ENCODE results near the gene FBXO28. TPM values are rescaled to one million over a fixed set of nuclear protein-coding genes. Genes with fewer than 3 reads are reported as not detected.
A peak's percentile ranks its signal among the peaks of the same experiment; 100 is the strongest.

FBXO28 gene
- total RNA-seq, 1 experiment from 2014 or later = 97.6 TPM

- ChIA-PET CTCF (interaction anchor here (0.8 to 2.3 kb wide), 7 partner anchors 9 to 388 kb away, joined by 3 to 12 read pairs (median 4); no protein-coding TSS in a partner anchor), POLR2A (interaction anchor here (0.7 to 2.0 kb wide), 5 partner anchors 13 to 224 kb away, joined by 3 to 6 read pairs (median 4); no protein-coding TSS in a partner anchor)
- H3K27me3 Mint-ChIP-seq (ENCODE audit: insufficient read depth, unreplicated experiment) = no peaks in the 10 kb centered on the region
- H3K4me3 Mint-ChIP-seq (ENCODE audit: unreplicated experiment) = no peak overlapping the region
- H3K4me1 Mint-ChIP-seq (ENCODE audit: insufficient read depth, unreplicated experiment) = peaks cover 6% of the 10 kb centered on the region
- H3K9me3 Mint-ChIP-seq (ENCODE audit: unreplicated experiment) = no peaks in the 10 kb centered on the region
- DNase-seq (ENCODE audit: unreplicated experiment) = no peak
- BruUV-seq (replicated peaks) = no TSS peak
- H3K36me3 Mint-ChIP-seq (ENCODE audit: insufficient read depth, unreplicated experiment) = peaks cover 89% of the 10 kb centered on the region
- H3K27ac Mint-ChIP-seq (ENCODE audit: low read depth, unreplicated experiment) = peak overlapping the region; percentile 1
- TF ChIP-seq CTCF (IDR thresholded peaks at IDR 0.05; ENCODE audit: unreplicated experiment) = no peak
- intact Hi-C loops (cut with micrococcal nuclease) = no loop called here
These were observed 23.6 kb downstream of the FBXO28 start for GRCh38 chr1:224137518-224137917.

- BruUV-seq (replicated peaks) = no TSS peak
- Mint-ChIP-seq H3K4me1 (ENCODE audit: insufficient read depth, unreplicated experiment) (peaks cover under 1% of the 10 kb centered on the region), H3K4me3 (ENCODE audit: unreplicated experiment) (no peak overlapping the region), H3K27me3 (ENCODE audit: insufficient read depth, unreplicated experiment) (no peaks in the 10 kb centered on the region), H3K27ac (ENCODE audit: low read depth, unreplicated experiment) (peak overlapping the region; percentile 1), H3K36me3 (ENCODE audit: insufficient read depth, unreplicated experiment) (peaks cover 91% of the 10 kb centered on the region), H3K9me3 (ENCODE audit: unreplicated experiment) (no peaks in the 10 kb centered on the region)
- DNase-seq (ENCODE audit: unreplicated experiment) = no peak
- POLR2A ChIA-PET = interaction anchor here (0.6 to 2.0 kb wide), 8 partner anchors 12 to 223 kb away, joined by 3 to 6 read pairs (median 4); no protein-coding TSS in a partner anchor
- intact Hi-C loops (cut with micrococcal nuclease) = no loop called here
- CTCF ChIA-PET = interaction anchor here (0.8 to 2.3 kb wide), 10 partner anchors 8 to 227 kb away, joined by 3 to 12 read pairs (median 4); no protein-coding TSS in a partner anchor
- TF ChIP-seq CTCF (IDR thresholded peaks at IDR 0.05; ENCODE audit: unreplicated experiment) = no peak
These were observed 24.3 kb downstream of the FBXO28 start for GRCh38 chr1:224138198-224138597.

GRCh38 chr1:224141693-224142092 is 27.8 kb downstream of the FBXO28 start:
- POLR2A ChIA-PET = no interaction called here
- Mint-ChIP-seq H3K27ac (ENCODE audit: low read depth, unreplicated experiment) (no peak overlapping the region), H3K27me3 (ENCODE audit: insufficient read depth, unreplicated experiment) (no peaks in the 10 kb centered on the region), H3K4me1 (ENCODE audit: insufficient read depth, unreplicated experiment) (no peaks in the 10 kb centered on the region), H3K36me3 (ENCODE audit: insufficient read depth, unreplicated experiment) (peaks cover 100% of the 10 kb centered on the region), H3K4me3 (ENCODE audit: unreplicated experiment) (no peak overlapping the region), H3K9me3 (ENCODE audit: unreplicated experiment) (no peaks in the 10 kb centered on the region)
- no TSS peak for BruUV-seq (replicated peaks)
- no peak for TF ChIP-seq CTCF (IDR thresholded peaks at IDR 0.05; ENCODE audit: unreplicated experiment)
- DNase-seq (ENCODE audit: unreplicated experiment) = no peak
- CTCF ChIA-PET = interaction anchor here (0.5 to 1.2 kb wide), 3 partner anchors 12 to 167 kb away, joined by 3 to 4 read pairs (median 3); no protein-coding TSS in a partner anchor
- intact Hi-C loops (cut with micrococcal nuclease) = no loop called here

- no peak for DNase-seq (ENCODE audit: unreplicated experiment)
- H3K4me3 Mint-ChIP-seq (ENCODE audit: unreplicated experiment) = no peak overlapping the region
- no TSS peak for BruUV-seq (replicated peaks)
- ChIA-PET CTCF (interaction anchor here (1.3 to 3.1 kb wide), 2 partner anchors 21 to 33 kb away, joined by 4 to 10 read pairs; no protein-coding TSS in a partner anchor), POLR2A (interaction anchor here (0.6 to 1.4 kb wide), 4 partner anchors 12 to 33 kb away, joined by 3 to 7 read pairs (median 3); partner anchors contain the start of gene DEGS1)
- H3K9me3 Mint-ChIP-seq (ENCODE audit: unreplicated experiment) = no peaks in the 10 kb centered on the region
- peaks cover 75% of the 10 kb centered on the region for H3K36me3 Mint-ChIP-seq (ENCODE audit: insufficient read depth, unreplicated experiment)
- H3K4me1 Mint-ChIP-seq (ENCODE audit: insufficient read depth, unreplicated experiment) = peaks cover 13% of the 10 kb centered on the region
- H3K27ac Mint-ChIP-seq (ENCODE audit: low read depth, unreplicated experiment) = peak overlapping the region; percentile 1
- TF ChIP-seq CTCF (IDR thresholded peaks at IDR 0.05; ENCODE audit: unreplicated experiment) = no peak
- intact Hi-C loops (cut with micrococcal nuclease) = no loop called here
- no peaks in the 10 kb centered on the region for H3K27me3 Mint-ChIP-seq (ENCODE audit: insufficient read depth, unreplicated experiment)
These were observed 35.8 kb downstream of the FBXO28 start for GRCh38 chr1:224149709-224150108.
